Esophagus squamous epithelium (tissue), 5 donors: ENCODE results near the gene TBC1D1. TPM values are rescaled to one million over a fixed set of nuclear protein-coding genes. Genes with fewer than 3 reads are reported as not detected.
A peak's percentile ranks its signal among the peaks of the same experiment; 100 is the strongest.

Experiments
- DNase-seq: peaks from one replicate; lab custom pipeline; 2025; lab: John Stamatoyannopoulos, UW
- H3K27ac ChIP-seq, 4 donors: fragments of 200-600 bp; sonication (generic); one replicate each; pipeline ENCODE4 v1.5.1; 2016 to 2019; ENCODE audit warnings: mild to moderate bottlenecking in 1 of 4
- H3K27me3 ChIP-seq, 4 donors: fragments of 200-600 bp; sonication (generic); 1 replicate in 3 of 4; 2 replicates in 1 of 4; pipeline versions ENCODE4 v1.5.1 to v1.6.0; 2017 to 2021; ENCODE audit warnings: antibody characterized with exemption in 1 of 4
- H3K36me3 ChIP-seq, 3 donors: fragments of 200-600 bp; sonication (generic); one replicate each; pipeline ENCODE4 v1.5.1; 2016 to 2019
- H3K4me1 ChIP-seq, 3 donors: fragments of 200-600 bp; sonication (generic); one replicate each; pipeline ENCODE4 v1.5.1; 2017 to 2019
- H3K4me3 ChIP-seq, 4 donors: fragments of 200-600 bp; sonication (generic); 1 replicate in 3 of 4; 2 replicates in 1 of 4; pipeline ENCODE4 v1.5.1; 2016 to 2019; ENCODE audit warnings: mild to moderate bottlenecking in 2 of 4, moderate library complexity in 1 of 4
- H3K9me3 ChIP-seq, 3 donors: fragments of 200-600 bp; sonication (generic); one replicate each; pipeline ENCODE4 v1.5.1; 2016 to 2019
- CTCF ChIP-seq, 6 experiments: fragments of 450-650 bp in 4 of 6; fragments of 200-600 bp in 2 of 6; sonication (generic) in 2 of 6; IDR thresholded peaks; one replicate each; pipeline ENCODE4 v1.5.1; 2016 to 2019; ENCODE audit warnings: antibody characterized with exemption in 6 of 6, mild to moderate bottlenecking in 4 of 6, moderate library complexity in 4 of 6
- POLR2A ChIP-seq, 4 donors: fragments of 450-650 bp; IDR thresholded peaks; one replicate each; pipeline ENCODE4 v1.6.1; 2017; ENCODE audit warnings: antibody characterized with exemption in 4 of 4, mild to moderate bottlenecking in 4 of 4, moderate library complexity in 3 of 4
- WGBS, 2 donors: methylation state at CpG; one replicate each; pipeline ENCODE4 v1.1.5; 2018; 5-methylcytosine and 5-hydroxymethylcytosine counted together
- intact Hi-C: fragments of 100-400 bp; cut with DNase I; formaldehyde crosslinking; loops from one replicate; pipeline ENCODE4 v1.15.0; 2022
- total RNA-seq, 4 donors: library from RNA; depleted of rRNA; stranded (reverse); fragments of >200 nt; gene quantifications; one replicate each; pipeline ENCODE4 v1.1.0, GENCODE V29; 2016
- donor health status: DM: yes; HTN: yes; CAD: no.

The TBC1D1 gene
- total RNA-seq, 4 donors from 2014 or later, result 6.9 to 44.6 (median 25.6) TPM

DNA sequence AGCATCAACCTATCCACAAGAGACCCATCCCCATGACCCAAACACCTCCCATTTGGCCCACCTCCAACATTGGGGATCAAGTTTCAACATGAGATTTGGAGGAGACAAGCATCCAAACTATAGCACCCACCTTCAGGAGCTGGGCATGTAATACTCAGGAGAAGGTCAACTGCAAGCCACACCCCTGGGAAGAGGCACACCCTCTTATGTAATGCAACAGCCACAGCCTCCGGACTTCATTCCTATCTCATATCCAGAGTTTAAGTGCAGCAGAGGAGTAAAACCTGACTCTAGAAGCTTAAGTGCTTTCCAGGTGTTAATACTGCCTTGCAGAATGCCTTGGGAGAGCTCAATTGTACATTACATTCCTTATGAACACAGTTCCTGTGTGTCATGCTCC lies 266.7 kb downstream of the TBC1D1 start:
- Histone ChIP-seq H3K4me3 (no peak overlapping the region), H3K4me1 (peaks cover 36 to 92% (median 38%) of the 10 kb centered on the region in 3 donors), H3K36me3 (no peaks in the 10 kb centered on the region), H3K27me3 (no peaks in the 10 kb centered on the region), H3K27ac (peak overlapping the region; percentile 47 to 89 (median 70)), H3K9me3 (no peaks in the 10 kb centered on the region)
- no peak for TF ChIP-seq CTCF (IDR thresholded peaks at IDR 0.05)
- no peak for TF ChIP-seq POLR2A (IDR thresholded peaks at IDR 0.05)
- intact Hi-C loops, result loop anchor here (10.0 kb wide), 1 partner anchor 83 kb away; no protein-coding TSS in a partner anchor
- WGBS, 2 donors, result 25 to 42% methylated on average over 1 of the region's 1 CpG
- DNase-seq, result no peak

- WGBS, 2 donors, result 13 to 17% methylated on average over 3 of the region's 3 CpGs
- intact Hi-C loops, result no loop called here
- no peaks in the 10 kb centered on the region for H3K36me3 ChIP-seq
- no peaks in the 10 kb centered on the region for H3K27me3 ChIP-seq
- H3K27ac ChIP-seq, result peak overlapping the region; percentile 81 to 88 (median 86)
- DNase-seq, result no peak
- peaks cover 0 to 5% (median 3%) of the 10 kb centered on the region in 3 donors for H3K9me3 ChIP-seq
- peaks cover 21 to 78% (median 26%) of the 10 kb centered on the region in 3 donors for H3K4me1 ChIP-seq
- no peak overlapping the region for H3K4me3 ChIP-seq
- no peak for TF ChIP-seq CTCF (IDR thresholded peaks at IDR 0.05)
- TF ChIP-seq POLR2A (IDR thresholded peaks at IDR 0.05), result no peak
These were observed 269.8 kb downstream of the TBC1D1 start for GRCh38 chr4:38160487-38161207.

GRCh38 chr4:38161208-38162113 lies 270.6 kb downstream of the TBC1D1 start:
- TF ChIP-seq CTCF (IDR thresholded peaks at IDR 0.05) (no peak), POLR2A (IDR thresholded peaks at IDR 0.05) (no peak)
- Histone ChIP-seq H3K4me3 (no peak overlapping the region), H3K4me1 (peaks cover 14 to 69% (median 18%) of the 10 kb centered on the region in 3 donors), H3K27ac (peak overlapping the region; percentile 81 to 88 (median 86)), H3K9me3 (peaks cover 0 to 5% (median 3%) of the 10 kb centered on the region in 3 donors), H3K36me3 (no peaks in the 10 kb centered on the region), H3K27me3 (no peaks in the 10 kb centered on the region)
- intact Hi-C loops, result no loop called here
- WGBS, 2 donors, result 51 to 57% methylated on average over 5 of the region's 5 CpGs
- no peak for DNase-seq

GRCh38 chr4:38162240-38162784 lies 271.4 kb downstream of the TBC1D1 start:
- intact Hi-C loops, result no loop called here
- Histone ChIP-seq H3K27ac (peak overlapping the region in 2 of 4 donors; percentile 17 to 26), H3K27me3 (no peaks in the 10 kb centered on the region), H3K9me3 (peaks cover 0 to 5% (median 3%) of the 10 kb centered on the region in 3 donors), H3K4me3 (no peak overlapping the region), H3K4me1 (peaks cover 8 to 61% (median 18%) of the 10 kb centered on the region in 3 donors), H3K36me3 (no peaks in the 10 kb centered on the region)
- DNase-seq, result no peak
- WGBS, 2 donors, result 67 to 75% methylated on average over 4 of the region's 4 CpGs
- TF ChIP-seq CTCF (IDR thresholded peaks at IDR 0.05), result no peak
- TF ChIP-seq POLR2A (IDR thresholded peaks at IDR 0.05), result no peak
